HCT116 (cell line): Measurements from ENCODE around the gene KICS2. TPM values are rescaled to one million over a fixed set of nuclear protein-coding genes. Genes with fewer than 3 reads are reported as not detected.
A peak's percentile ranks its signal among the peaks of the same experiment; 100 is the strongest.

ENCODE experiments used
- ATAC-seq: fragments of 200-7000 bp; cut with Tn5 transposase; 2 replicates; pipeline ENCODE4 v1.9.1; 2020; ENCODE audit warnings: mild to moderate bottlenecking, moderate library complexity
- Bru-seq: library from RNA; stranded (reverse); fragments of 400-500 nt; gene quantifications from one replicate; lab custom pipeline; 2021; lab: Mats Ljungman, UMichigan
- BruChase-seq, 2 experiments: library from RNA; stranded (reverse); fragments of 400-500 nt; gene quantifications; one replicate each; lab custom pipeline; 2021; lab: Mats Ljungman, UMichigan
- BruUV-seq: library from RNA; stranded (reverse); fragments of 400-500 nt; replicated peaks from 2 replicates; lab custom pipeline; 2021; lab: Mats Ljungman, UMichigan
- CTCF ChIA-PET: fragments of 300-600 bp; sonication (Branson Sonifier 250); formaldehyde crosslinking; loops from one replicate; lab custom pipeline; 2021; ENCODE audit warnings: antibody characterized with exemption; lab: Charles Lee
- POLR2A ChIA-PET: fragments of 300-600, 350-600 bp; sonication (Branson Sonifier 250); formaldehyde crosslinking; loops from one replicate; lab custom pipeline; 2021; ENCODE audit warnings: antibody characterized with exemption; lab: Charles Lee
- RAD21 ChIA-PET, 2 experiments: fragments of 300-600 bp; sonication (Branson Sonifier 250); formaldehyde crosslinking; loops; one replicate each; lab custom pipeline; 2023; ENCODE audit warnings: low total read pairs in 2 of 2; ENCODE audit not compliant: uncharacterized antibody in 2 of 2, unreplicated experiment in 2 of 2, low non-redundant PET in 1 of 2; lab: Charles Lee
- DNase-seq: peaks from one replicate; pipeline ENCODE4 v3.0.0-alpha.2; 2010; ENCODE audit warnings: low read depth, low spot score
- H2AFZ ChIP-seq: fragments of 200-600 bp; shearing (Covaris generic), sonication (generic); 2 replicates; pipeline ENCODE4 v1.6.1; 2017; ENCODE audit warnings: low read depth, mixed run types, mixed read lengths, antibody characterized with exemption, low read length; ENCODE audit not compliant: poor library complexity, severe bottlenecking
- H3K27ac ChIP-seq: 2 replicates; pipeline ENCODE4 v1.5.1; 2012; ENCODE audit warnings: low read depth, low read length
- H3K27me3 ChIP-seq: fragments of 200-600 bp; sonication (generic); 2 replicates; pipeline ENCODE4 v1.6.1; 2016; ENCODE audit warnings: mixed run types, low read length, mixed read lengths; ENCODE audit not compliant: insufficient read depth
- H3K36me3 ChIP-seq, 2 experiments: fragments of 200-500 bp in 1 of 2; fragments of 200-600 bp in 1 of 2; sonication (Bioruptor generic) in 1 of 2; sonication (generic) in 1 of 2; 2 replicates each; pipeline versions ENCODE4 v1.5.1 to v1.6.1; 2014 to 2016; ENCODE audit warnings: low read length in 2 of 2, inconsistent platforms in 1 of 2, mixed read lengths in 1 of 2, mixed run types in 1 of 2; ENCODE audit not compliant: insufficient read depth in 2 of 2, control insufficient read depth in 1 of 2
- H3K4me1 ChIP-seq, 2 experiments: fragments of 200-600 bp in 1 of 2; sonication (generic) in 1 of 2; 2 replicates each; pipeline versions ENCODE4 v1.5.1 to v1.6.1; 2012 to 2017; ENCODE audit warnings: low read length in 2 of 2, inconsistent platforms in 1 of 2, mild to moderate bottlenecking in 1 of 2, mixed read lengths in 1 of 2, mixed run types in 1 of 2, moderate library complexity in 1 of 2; ENCODE audit not compliant: insufficient read depth in 2 of 2, control insufficient read depth in 1 of 2
- H3K4me2 ChIP-seq: fragments of 200-600 bp; sonication (generic); 2 replicates; pipeline ENCODE4 v1.6.1; 2017; ENCODE audit warnings: mixed run types, low read length, mixed read lengths
- H3K4me3 ChIP-seq, 2 experiments: fragments of 200-600 bp in 1 of 2; sonication (generic) in 1 of 2; replicated peaks in 1 of 2; 2 replicates each; pipeline ENCODE4 v1.5.1; 2011 to 2016; ENCODE audit warnings: low read length in 2 of 2, control low read depth in 1 of 2, low read depth in 1 of 2, mild to moderate bottlenecking in 1 of 2, mixed read lengths in 1 of 2, mixed run types in 1 of 2
- H3K79me2 ChIP-seq: fragments of 200-600 bp; sonication (generic); 2 replicates; pipeline ENCODE4 v1.6.1; 2017; ENCODE audit warnings: mild to moderate bottlenecking, mixed run types, low read length, moderate library complexity, mixed read lengths; ENCODE audit not compliant: insufficient read depth
- H3K9ac ChIP-seq: fragments of 200-600 bp; sonication (generic); 2 replicates; pipeline ENCODE4 v1.6.1; 2016; ENCODE audit warnings: low read length, mixed read lengths
- H3K9me2 ChIP-seq: fragments of 200-600 bp; sonication (generic), shearing (Covaris generic); 2 replicates; pipeline ENCODE4 v1.6.1; 2017; ENCODE audit warnings: mixed run types, mild to moderate bottlenecking, moderate library complexity; ENCODE audit not compliant: insufficient read depth
- H3K9me3 ChIP-seq, 2 experiments: fragments of 200-500 bp in 1 of 2; fragments of 200-600 bp in 1 of 2; sonication (Bioruptor generic) in 1 of 2; sonication (generic) in 1 of 2; 2 replicates each; pipeline ENCODE4 v1.6.1; 2014 to 2017; ENCODE audit warnings: low read length in 2 of 2, mixed read lengths in 2 of 2, inconsistent platforms in 1 of 2, low read depth in 1 of 2, mild to moderate bottlenecking in 1 of 2, mixed run types in 1 of 2, moderate library complexity in 1 of 2; ENCODE audit not compliant: control insufficient read depth in 1 of 2, insufficient read depth in 1 of 2
- H4K20me1 ChIP-seq: fragments of 200-600 bp; sonication (generic), shearing (Covaris generic); 2 replicates; pipeline ENCODE4 v1.6.1; 2017; ENCODE audit warnings: mixed run types, mild to moderate bottlenecking, moderate library complexity; ENCODE audit not compliant: insufficient read depth
- ELF1 ChIP-seq: IDR thresholded peaks from 2 replicates; pipeline ENCODE4 v1.6.1; 2012; ENCODE audit warnings: low read depth, borderline replicate concordance
- POLR2A ChIP-seq: IDR thresholded peaks from 2 replicates; pipeline ENCODE4 v1.7.0; 2011; ENCODE audit warnings: borderline replicate concordance; ENCODE audit not compliant: insufficient read depth, insufficient read length; ENCODE audit errors: extremely low read depth
- POLR2AphosphoS5 ChIP-seq: IDR thresholded peaks from 2 replicates; pipeline ENCODE4 v1.6.1; 2011; ENCODE audit warnings: mild to moderate bottlenecking, low read depth, low read length, moderate library complexity
- SIN3A ChIP-seq: IDR thresholded peaks from 2 replicates; pipeline ENCODE4 v1.6.1; 2012; ENCODE audit warnings: low read depth
- ZFX ChIP-seq: fragments of 450-650 bp; IDR thresholded peaks from 2 replicates; pipeline ENCODE4 v1.6.1; 2017
- ZNF274 ChIP-seq: fragments of 200-500 bp; sonication (Bioruptor generic); IDR thresholded peaks from 2 replicates; pipeline ENCODE4 v1.6.1; 2014; ENCODE audit warnings: mild to moderate bottlenecking, low read depth, low read length, inconsistent platforms
- intact Hi-C: fragments of 100-400 bp; cut with micrococcal nuclease; formaldehyde crosslinking; loops from 2 replicates; pipeline ENCODE4 v1.10.0; 2022
- long read RNA-seq: library from polyadenylated mRNA; unstranded; transcript quantifications from one replicate; pipeline ENCODE4 v2.0.0, GENCODE V29; 2021; ENCODE audit not compliant: unreplicated experiment
- polyA plus RNA-seq: library from polyadenylated mRNA; unstranded; fragments of >200 nt; gene quantifications from 2 replicates; pipeline ENCODE4 v1.2.1, GENCODE V29; 2012; ENCODE audit warnings: missing spikeins
- total RNA-seq: library from RNA; stranded (reverse); gene quantifications from one replicate; pipeline ENCODE4 v1.2.1, GENCODE V29; 2021; ENCODE audit not compliant: unreplicated experiment
- TF ChIP-seq, protein P1 (sequence below): IDR thresholded peaks from 2 replicates; pipeline ENCODE4 v1.6.1; 2012

The KICS2 gene
- total RNA-seq (18.1 TPM), Bru-seq, nascent RNA (percentile 78 among the genes with signal in this experiment), BruChase-seq, experiment 1, labeled RNA remaining after a 6-hour chase (percentile 78 among the genes with signal in this experiment), BruChase-seq, experiment 2, labeled RNA remaining after a 2-hour chase (percentile 84 among the genes with signal in this experiment)
- polyA plus RNA-seq = 5.6 and 6.8 TPM in 2 replicates
- long read RNA-seq, full-length matches to known transcripts = 14 of 17 reads
- long read RNA-seq, partial matches to known transcripts = 0 of 17 reads
- long read RNA-seq, other reads (novel, unspliced or antisense) = 3 of 17 reads

GRCh38 chr12:64222009-64222765, at the start of gene KICS2:
Gene KICS2, minus strand, starts transcription at chr12:64222296. Its CDS starts 59 bp downstream, at chr12:64222237.
- TF ChIP-seq, protein P1, sequence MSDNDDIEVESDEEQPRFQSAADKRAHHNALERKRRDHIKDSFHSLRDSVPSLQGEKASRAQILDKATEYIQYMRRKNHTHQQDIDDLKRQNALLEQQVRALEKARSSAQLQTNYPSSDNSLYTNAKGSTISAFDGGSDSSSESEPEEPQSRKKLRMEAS = peak; percentile 100
- peak; percentile 99 for TF ChIP-seq SIN3A
- TF ChIP-seq ELF1 = peak; percentile 99
- no peak for TF ChIP-seq ZNF274
- peak; percentile 85 for TF ChIP-seq ZFX
- no peak for TF ChIP-seq POLR2A
- TF ChIP-seq POLR2AphosphoS5 = peak; percentile 89

More at GRCh38 chr12:64222009-64222765, at the start of gene KICS2:
- ChIA-PET RAD21 (interaction anchor here in 1 of 2 experiments (0.7 kb wide), 1 partner anchor 41 kb away, joined by 4 read pairs; no protein-coding TSS in a partner anchor), POLR2A (interaction anchor here (1.1 to 1.3 kb wide), 2 partner anchors 134 to 182 kb away, joined by 3 read pairs; partner anchors contain the start of gene XPOT), CTCF (no interaction called here)
- Histone ChIP-seq H3K27ac (peak within 1 kb of the TSS; percentile 69), H2AFZ (peak within 1 kb of the TSS; percentile 76), H3K4me1 (peaks cover 0 to 15% of the 10 kb centered on the region in 2 experiments; a peak in 2 of 4 replicates), H3K4me2 (peak within 1 kb of the TSS; percentile 85), H3K9me3 (no peaks in the 10 kb centered on the region), H3K9ac (peak within 1 kb of the TSS; percentile 93), H3K36me3 (no peaks in the 10 kb centered on the region), H3K79me2 (peaks cover 25% of the 10 kb centered on the region), H3K4me3 (peak within 1 kb of the TSS; percentile 75 to 82), H3K9me2 (no peaks in the 10 kb centered on the region), H4K20me1 (no peaks in the 10 kb centered on the region), H3K27me3 (no peaks in the 10 kb centered on the region)
- peak; percentile 85 for ATAC-seq
- TSS peak; percentile 84 for BruUV-seq
- DNase-seq = peak; percentile 92
- intact Hi-C loops = loop anchor here (10.0 kb wide), 1 partner anchor 307 kb away; no protein-coding TSS in a partner anchor
